ENCODE results near the gene PITX1.
"Not testable (repeated sequence)": the region's sequence is repeated elsewhere in the genome, so short reads cannot be mapped to it uniquely, and the experiment has no call there.

PITX1 gene

DNA sequence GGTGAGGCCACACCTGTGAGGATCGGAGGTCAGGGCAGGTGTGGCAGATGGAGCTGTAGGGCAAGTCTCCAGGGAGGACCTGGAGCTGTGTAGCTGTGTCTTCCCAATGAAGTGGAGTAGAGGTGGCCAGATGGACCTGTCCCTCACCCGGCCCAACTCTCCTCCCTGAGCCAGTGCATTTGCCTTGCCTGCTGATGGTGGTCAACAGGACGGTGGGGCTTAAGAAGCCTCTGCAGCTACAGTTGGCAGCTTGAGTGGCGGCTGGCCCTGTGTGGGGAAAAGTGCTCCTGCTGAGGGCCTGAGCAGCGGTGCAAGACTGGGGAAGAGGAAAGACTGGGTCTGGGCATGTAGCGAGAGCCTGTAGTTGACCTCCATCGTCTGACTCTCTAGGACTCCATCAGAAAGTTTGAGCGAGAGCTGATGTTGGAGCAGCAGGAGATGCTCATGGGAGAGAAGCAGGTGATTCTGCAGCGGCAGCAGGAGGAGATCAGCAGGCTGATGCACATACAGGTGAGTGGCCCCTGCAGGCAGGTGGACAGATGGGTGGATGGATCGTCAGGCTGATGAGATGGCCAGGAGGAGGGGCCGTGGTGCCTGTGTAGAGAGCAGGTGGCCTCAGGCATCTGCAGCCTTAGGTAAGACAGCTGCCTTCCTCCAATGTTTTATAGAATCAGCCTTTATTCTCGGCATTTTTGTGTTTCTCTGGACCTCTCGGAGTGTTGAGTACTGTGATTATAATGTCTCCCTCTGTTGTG, 24.9 kb downstream of the PITX1 start:
- DNase-seq: no peak

DNA sequence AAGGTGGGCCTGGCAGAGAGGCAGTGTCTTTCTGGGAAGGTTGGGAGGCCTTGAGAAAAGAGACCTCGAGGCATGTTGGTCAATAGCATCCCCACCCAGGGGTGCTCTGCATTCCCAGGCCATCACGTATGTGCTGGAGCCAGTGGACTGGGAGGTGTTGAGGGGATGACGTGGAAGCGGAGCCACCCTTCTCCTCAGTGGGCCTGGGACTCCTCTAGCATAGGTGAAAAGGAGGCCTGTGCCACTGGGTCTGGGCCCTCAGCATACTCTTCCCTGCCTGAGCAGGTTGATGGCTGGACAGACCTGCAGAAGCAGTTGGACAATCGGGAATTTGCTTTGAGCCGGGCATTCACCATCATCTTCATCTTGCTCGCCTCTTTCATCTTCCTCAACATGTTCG, 25.5 kb downstream of the PITX1 start:
- DNase-seq: no peak

DNA sequence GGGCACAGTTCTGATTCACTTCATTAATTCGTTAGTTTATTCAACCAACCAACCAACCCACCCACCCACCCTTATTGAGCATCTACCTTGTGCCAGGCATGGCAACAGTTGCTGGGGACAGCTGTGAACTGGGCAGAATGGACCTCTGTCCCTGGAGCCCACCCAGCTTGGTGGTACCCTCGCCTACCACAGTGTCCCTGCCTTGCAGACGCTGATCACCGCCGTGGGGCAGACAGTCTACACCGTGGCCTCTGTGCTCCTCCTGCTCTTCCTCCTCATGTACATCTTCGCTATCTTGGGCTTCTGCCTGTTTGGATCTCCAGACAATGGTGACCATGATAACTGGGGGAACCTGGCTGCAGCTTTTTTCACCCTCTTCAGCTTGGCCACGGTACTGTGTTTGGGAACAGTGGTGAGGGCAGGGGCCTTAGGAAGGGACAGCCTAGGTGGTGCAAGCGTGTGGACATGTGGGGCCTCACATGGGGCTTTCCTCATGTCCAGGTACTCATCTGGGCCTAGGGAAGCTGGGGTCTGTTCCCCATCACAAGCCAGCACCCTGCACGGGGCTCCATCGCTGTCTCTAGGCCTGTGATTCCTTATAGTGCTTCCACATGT, 26.2 kb downstream of the PITX1 start:
- no peak for DNase-seq

DNA sequence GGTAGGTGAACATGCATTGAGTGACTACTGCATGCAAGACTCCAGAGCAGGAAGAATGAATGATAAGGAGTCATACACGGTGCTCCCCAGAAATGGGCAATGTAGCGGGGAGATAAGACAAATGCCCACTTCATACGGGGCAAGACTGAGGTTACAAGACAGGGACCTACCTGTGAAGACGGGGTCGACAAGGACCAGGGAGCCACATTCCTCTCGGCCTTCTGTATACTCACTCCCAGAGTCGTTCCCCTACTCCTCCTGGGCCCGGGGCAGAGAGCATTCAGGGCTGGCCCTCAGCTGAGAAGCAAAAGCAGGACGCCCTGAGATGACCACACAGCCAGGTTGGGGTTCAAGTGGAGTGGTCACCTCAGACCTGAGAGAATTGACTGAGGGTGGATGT, 26.7 kb downstream of the PITX1 start:
- no peak for DNase-seq

DNA sequence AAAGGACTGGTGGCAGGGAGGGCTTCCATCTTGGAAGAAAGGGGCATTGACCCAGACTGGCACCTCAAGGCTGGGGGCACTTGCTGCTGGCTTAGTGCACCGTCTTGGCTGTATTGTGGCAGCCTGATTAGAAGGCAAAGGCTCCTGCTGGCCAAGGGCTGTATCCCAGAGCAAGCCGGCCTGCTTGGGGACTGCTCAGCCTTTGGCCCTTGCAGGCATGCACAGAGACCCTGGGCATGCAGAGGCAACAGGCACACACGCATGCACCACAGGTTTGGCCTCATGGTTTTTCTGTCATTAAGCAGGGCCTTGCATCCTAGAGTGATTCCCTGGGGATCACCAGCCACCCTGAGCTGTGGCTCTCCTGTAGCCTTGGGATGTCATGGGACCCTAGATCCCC, 29.0 kb downstream of the PITX1 start:
- DNase-seq: no peak

DNA sequence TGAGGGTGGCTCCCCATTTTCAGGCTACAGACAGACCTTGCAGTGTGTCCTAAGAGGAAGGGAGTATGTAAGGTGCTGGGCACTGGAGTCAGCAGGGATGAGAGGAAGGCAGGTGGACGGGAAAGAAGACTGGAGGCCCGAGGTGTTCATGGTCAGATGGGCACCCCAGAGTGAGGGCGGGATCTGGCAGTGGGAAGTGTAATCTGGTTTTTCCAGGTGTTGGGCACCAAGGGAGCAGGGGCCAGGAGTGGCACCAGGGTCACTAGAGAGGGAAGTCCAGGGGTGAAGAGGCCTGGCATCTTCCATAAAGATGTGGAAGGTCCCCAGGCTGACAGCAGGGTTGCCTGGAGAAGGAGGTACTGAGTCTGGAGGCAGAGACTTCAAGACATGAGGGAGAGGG, 29.7 kb downstream of the PITX1 start:
- no peak for DNase-seq

DNA sequence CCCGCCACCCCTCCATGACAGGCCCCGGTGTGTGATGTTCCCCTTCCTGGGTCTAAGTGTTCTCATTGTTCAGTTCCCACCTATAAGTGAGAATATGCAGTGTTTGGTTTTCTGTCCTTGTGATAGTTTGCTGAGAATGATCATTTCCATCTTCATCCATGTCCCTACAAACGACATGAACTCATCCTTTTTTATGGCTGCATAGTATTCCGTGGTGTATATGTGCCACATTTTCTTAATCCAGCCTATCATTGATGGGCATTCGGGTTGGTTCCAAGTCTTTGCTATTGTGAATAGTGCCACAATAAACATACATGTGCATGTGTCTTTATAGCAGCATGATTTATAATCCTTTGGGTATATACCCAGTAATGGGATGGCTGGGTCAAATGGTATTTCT, 36.0 kb downstream of the PITX1 start:
- not testable (repeated sequence) for DNase-seq

DNA sequence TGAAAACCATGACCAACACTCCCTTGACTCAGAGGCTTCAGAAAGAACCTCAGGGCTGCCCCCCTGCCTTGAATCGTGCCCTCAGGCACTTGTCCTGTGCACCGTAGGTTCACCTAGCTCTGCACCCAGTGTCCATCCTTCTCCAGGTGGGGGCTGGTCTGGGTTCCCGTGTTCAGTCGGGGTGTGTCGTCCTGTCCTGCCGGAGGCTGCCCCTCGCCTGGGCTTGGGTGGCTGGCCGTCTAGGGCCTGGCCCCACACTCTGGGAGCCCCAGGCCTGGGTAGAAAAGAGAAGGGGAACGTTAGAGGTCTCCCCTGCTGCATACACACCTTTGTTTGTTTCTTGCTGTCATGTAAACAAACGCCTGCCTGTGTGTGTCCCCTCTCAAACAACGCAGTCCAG, 37.0 kb downstream of the PITX1 start:
- no peak for DNase-seq

DNA sequence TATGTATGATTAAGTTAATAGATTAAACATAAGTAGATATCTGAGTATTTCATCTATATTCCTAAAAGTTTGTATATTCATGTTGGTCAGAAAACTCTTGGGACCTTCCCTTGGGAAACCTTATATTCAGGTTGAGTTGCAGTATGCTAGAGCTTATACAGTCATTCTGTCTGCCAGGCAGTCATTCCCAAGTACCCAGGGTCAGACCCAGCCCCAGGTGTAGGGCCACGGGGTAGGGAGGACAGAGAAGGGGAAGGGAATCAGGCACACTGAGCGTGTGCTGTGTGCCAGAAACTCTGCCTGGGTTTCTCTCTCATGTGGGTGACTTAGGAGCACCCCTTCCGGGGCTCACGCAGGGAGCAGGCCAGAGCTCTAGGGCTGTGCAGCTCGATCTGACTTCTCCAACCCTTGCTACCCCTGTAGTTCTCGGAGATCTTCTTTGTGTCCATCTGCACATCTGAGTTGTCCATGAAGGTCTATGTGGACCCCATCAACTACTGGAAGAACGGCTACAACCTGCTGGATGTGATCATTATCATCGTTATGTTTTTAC, 38.1 kb downstream of the PITX1 start:
- DNase-seq: no peak

DNA sequence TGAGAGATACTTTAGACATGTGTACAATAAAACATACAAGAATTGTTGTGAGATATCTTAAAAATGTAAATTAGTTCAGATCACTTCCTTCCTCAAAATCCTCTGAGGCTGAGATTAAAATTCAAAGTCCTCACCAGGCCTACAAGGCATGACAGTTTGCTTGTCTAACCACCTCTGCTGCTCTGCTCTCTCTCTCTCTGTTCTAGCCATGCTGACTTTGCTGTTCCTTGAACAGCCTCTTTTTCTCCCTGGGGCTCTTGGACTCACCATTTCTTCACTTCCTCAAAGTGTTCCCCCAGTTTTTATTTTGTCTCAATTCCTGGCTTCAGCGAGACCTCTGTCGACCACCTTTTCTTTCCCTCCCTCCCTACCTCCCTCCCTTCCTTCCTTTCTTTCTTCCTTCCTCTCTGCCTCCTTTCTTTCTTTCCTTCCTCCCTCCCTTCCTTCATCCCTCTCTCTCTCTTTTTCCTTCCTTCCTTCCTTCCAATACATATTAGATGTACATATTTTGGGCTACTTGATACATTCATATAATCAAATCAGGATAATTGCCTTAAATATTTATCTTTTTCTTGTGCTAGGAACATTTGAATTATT, 39.4 kb downstream of the PITX1 start:
- DNase-seq: no peak

DNA sequence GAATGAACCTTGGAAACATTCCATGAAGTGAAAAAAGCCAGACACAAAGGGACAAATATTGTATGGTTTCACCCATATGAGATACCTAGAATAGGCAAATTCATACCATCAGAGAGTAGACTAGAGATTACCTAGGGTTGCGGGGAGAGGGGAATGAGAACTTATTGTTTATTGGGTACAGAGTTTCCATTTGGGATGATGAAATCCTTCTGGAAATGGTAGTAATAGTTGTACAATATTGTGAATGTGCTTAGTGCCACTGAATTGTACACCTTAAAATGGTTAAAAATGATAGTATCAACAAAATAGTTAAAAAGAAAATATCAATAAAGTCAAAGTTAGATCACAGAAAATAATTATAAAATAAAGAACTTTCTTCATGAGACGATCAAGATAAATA, 40.9 kb downstream of the PITX1 start:
- DNase-seq: no peak

DNA sequence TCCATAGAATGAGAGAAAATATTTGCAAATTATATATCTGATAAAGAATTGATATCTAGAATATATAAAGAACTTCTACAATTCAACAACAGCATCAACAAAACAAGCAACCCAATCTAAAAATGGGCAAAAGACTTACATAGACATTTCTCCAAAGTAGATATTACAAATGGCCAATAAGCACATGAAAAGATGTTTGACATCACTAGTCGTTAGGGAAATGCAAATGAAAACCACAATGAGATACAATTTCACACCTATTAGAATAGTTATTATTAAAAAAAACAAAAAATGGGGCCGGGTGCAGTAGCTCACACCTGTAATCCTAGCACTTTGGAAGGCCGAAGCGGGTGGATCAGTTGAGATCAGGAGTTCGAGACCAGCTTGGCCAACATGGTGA, 41.9 kb downstream of the PITX1 start:
- no peak for DNase-seq

GRCh38 chr5:134990183-134990582, 43.8 kb downstream of the PITX1 start:
- not testable (repeated sequence) for DNase-seq

- no peak for DNase-seq
These were observed 44.7 kb downstream of the PITX1 start for GRCh38 chr5:134989266-134989830.

DNA sequence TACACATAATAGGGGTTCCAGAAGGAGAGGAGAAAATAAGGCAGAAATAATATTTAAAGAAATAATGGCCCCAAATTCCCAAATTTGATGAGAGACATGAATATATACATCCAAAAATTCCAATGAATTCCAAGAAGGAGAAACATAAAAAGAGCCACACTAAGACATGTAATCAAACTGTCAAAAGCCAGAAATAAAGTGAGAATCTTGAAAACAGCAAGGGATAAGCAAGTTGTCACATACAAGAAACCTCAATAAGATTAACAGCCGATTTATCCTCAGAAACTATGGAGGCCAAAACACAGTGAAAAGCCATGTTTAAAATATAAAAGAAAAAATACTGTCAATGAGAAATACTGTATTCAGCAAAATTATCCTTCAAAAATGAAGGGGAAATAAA, 51.8 kb downstream of the PITX1 start:
- no peak for DNase-seq

DNA sequence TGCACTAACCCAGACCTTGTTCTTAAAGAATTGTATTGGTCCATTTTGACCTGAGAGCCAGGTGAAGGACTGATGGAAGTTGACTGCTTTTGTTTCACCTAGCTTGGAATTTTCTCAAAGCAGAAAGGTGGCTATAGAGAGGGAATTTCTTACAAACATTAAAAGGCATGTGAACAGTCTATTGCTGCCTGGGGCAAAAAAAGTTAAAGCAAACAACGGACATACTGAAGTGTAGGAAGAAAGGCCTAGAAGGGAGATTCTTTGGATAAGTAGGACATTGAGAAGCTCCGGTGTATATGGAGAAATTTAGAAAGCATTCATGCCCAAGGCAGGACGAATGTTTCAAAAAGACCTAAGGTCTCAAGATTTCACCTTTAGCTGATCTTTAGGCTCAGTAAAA, 54.6 kb downstream of the PITX1 start:
- DNase-seq: no peak
